OCI-LY3 (cell line): ENCODE results near the gene PI4KB.

Source experiments
- H2AFZ ChIP-seq: fragments of 200-600, 300-600 bp; shearing (Covaris generic); 2 replicates; pipeline ENCODE4 v1.6.0; 2014; ENCODE audit warnings: antibody characterized with exemption, low read depth, low read length
- H3K27ac ChIP-seq: fragments of 200-600, 300-600 bp; sonication (generic); 2 replicates; pipeline ENCODE4 v1.5.1; 2014; ENCODE audit warnings: mild to moderate bottlenecking, low read length, moderate library complexity, mixed read lengths
- H3K27me3 ChIP-seq: fragments of 200-600, 300-600 bp; sonication (generic); 2 replicates; pipeline ENCODE4 v1.6.1; 2014; ENCODE audit warnings: low read depth, low read length, mixed read lengths
- H3K36me3 ChIP-seq: fragments of 200-600, 300-600 bp; sonication (generic); replicated peaks from 2 replicates; pipeline ENCODE3; 2014; ENCODE audit warnings: low read depth, low read length, mixed read lengths
- H3K4me1 ChIP-seq: fragments of 300-600, 200-600 bp; sonication (generic); 2 replicates; pipeline ENCODE4 v1.6.1; 2014; ENCODE audit warnings: low read length, mixed read lengths
- H3K4me2 ChIP-seq: fragments of 200-600, 300-600 bp; sonication (generic); 2 replicates; pipeline ENCODE4 v1.6.1; 2014; ENCODE audit warnings: low read length, mixed read lengths
- H3K4me3 ChIP-seq: fragments of 300-600, 200-600 bp; sonication (generic); 2 replicates; pipeline ENCODE4 v1.5.1; 2014; ENCODE audit warnings: antibody characterized with exemption, mild to moderate bottlenecking, low read length, moderate library complexity
- H3K79me2 ChIP-seq: fragments of 300-600, 200-600 bp; shearing (Covaris generic); 2 replicates; pipeline ENCODE4 v1.6.1; 2014; ENCODE audit warnings: mild to moderate bottlenecking, low read length, mixed read lengths
- H3K9ac ChIP-seq: fragments of 300-600, 200-600 bp; shearing (Covaris generic); 2 replicates; pipeline ENCODE4 v1.6.0; 2014; ENCODE audit warnings: mild to moderate bottlenecking, low read length, moderate library complexity
- H3K9me3 ChIP-seq: fragments of 200-600, 300-600 bp; shearing (Covaris generic); 2 replicates; pipeline ENCODE4 v1.6.1; 2014; ENCODE audit warnings: low read length, mixed read lengths; ENCODE audit not compliant: insufficient read depth
- H4K20me1 ChIP-seq: fragments of 200-600, 300-600 bp; sonication (generic); 2 replicates; pipeline ENCODE4 v1.6.1; 2016; ENCODE audit warnings: low read length, mixed read lengths; ENCODE audit not compliant: insufficient read depth
- EZH2phosphoT487 ChIP-seq: fragments of 200-600 bp; shearing (Covaris generic); IDR thresholded peaks from 2 replicates; pipeline ENCODE4 v1.6.1; 2018; ENCODE audit warnings: antibody characterized with exemption, mixed run types, low read depth
- TF ChIP-seq, protein P1 (sequence below): fragments of 200-600, 300-600 bp; sonication (generic); IDR thresholded peaks from 2 replicates; pipeline ENCODE4 v1.5.1; 2014; ENCODE audit warnings: antibody characterized with exemption, low read length, low read depth

PI4KB gene

DNA sequence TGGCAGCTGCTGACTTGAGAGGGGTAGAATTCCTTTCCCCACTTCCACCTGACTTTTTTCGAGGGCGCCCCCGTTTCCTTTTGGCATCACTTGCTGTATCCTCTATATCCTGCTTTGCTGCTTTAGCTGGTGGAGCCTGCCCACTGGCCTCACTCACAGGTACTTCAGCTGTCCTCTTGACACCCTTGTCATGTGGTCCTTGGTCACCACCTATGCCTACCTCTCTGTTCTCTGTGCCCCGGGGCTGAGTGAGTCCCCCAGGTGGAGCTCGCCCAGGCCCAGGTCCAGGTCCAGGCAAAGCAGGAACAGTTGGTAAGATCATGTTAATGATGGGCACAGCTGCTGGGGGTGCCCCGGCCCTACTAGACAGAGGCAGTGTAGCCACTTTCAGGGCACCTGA is 15.4 kb upstream of the PI4KB start:
- H3K27ac ChIP-seq: no peak overlapping the region
- TF ChIP-seq EZH2phosphoT487: no peak
- TF ChIP-seq, protein P1, sequence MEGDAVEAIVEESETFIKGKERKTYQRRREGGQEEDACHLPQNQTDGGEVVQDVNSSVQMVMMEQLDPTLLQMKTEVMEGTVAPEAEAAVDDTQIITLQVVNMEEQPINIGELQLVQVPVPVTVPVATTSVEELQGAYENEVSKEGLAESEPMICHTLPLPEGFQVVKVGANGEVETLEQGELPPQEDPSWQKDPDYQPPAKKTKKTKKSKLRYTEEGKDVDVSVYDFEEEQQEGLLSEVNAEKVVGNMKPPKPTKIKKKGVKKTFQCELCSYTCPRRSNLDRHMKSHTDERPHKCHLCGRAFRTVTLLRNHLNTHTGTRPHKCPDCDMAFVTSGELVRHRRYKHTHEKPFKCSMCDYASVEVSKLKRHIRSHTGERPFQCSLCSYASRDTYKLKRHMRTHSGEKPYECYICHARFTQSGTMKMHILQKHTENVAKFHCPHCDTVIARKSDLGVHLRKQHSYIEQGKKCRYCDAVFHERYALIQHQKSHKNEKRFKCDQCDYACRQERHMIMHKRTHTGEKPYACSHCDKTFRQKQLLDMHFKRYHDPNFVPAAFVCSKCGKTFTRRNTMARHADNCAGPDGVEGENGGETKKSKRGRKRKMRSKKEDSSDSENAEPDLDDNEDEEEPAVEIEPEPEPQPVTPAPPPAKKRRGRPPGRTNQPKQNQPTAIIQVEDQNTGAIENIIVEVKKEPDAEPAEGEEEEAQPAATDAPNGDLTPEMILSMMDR: no peak
- no peak overlapping the region for H3K4me2 ChIP-seq

DNA sequence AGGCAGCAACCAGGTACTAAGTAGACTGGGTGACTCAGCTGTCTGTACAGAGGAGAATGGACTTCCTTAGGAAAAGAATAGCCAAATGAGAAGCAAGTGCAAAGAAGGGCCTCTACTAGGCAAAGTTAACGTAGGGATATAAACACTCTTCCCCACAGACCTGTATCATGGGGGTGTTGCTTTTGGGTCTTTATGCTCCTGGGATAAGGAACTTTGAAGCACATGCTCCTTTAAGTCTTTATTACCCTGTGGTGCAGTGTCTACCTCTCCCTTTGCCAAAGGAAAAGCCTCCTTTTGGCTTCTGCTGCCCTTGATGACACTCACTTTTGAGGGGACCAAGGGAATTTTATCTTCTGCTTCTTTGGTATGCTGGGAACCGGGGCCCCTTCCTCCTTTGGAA is 14.8 kb upstream of the PI4KB start:
- Histone ChIP-seq H3K79me2 (peaks cover 29% of the 10 kb centered on the region), H3K9ac (no peak overlapping the region), H3K4me3 (no peak overlapping the region), H4K20me1 (no peaks in the 10 kb centered on the region), H3K27me3 (no peaks in the 10 kb centered on the region), H3K4me1 (peaks cover 17% of the 10 kb centered on the region), H3K27ac (peak overlapping the region; percentile 52; the same call in 1 of the 2 replicates), H3K36me3 (peaks cover 58% of the 10 kb centered on the region), H2AFZ (no peak overlapping the region), H3K4me2 (no peak overlapping the region), H3K9me3 (no peaks in the 10 kb centered on the region)
- TF ChIP-seq, protein P1: no peak
- no peak for TF ChIP-seq EZH2phosphoT487

More for the DNA sequence above, 15.4 kb upstream of the PI4KB start:
- no peak overlapping the region for H2AFZ ChIP-seq
- H3K27me3 ChIP-seq: no peaks in the 10 kb centered on the region
- H4K20me1 ChIP-seq: no peaks in the 10 kb centered on the region
- peaks cover 58% of the 10 kb centered on the region for H3K36me3 ChIP-seq
- no peak overlapping the region for H3K9ac ChIP-seq
- no peak overlapping the region for H3K4me3 ChIP-seq
- H3K9me3 ChIP-seq: no peaks in the 10 kb centered on the region
- H3K4me1 ChIP-seq: peaks cover 18% of the 10 kb centered on the region
- peaks cover 29% of the 10 kb centered on the region for H3K79me2 ChIP-seq

DNA sequence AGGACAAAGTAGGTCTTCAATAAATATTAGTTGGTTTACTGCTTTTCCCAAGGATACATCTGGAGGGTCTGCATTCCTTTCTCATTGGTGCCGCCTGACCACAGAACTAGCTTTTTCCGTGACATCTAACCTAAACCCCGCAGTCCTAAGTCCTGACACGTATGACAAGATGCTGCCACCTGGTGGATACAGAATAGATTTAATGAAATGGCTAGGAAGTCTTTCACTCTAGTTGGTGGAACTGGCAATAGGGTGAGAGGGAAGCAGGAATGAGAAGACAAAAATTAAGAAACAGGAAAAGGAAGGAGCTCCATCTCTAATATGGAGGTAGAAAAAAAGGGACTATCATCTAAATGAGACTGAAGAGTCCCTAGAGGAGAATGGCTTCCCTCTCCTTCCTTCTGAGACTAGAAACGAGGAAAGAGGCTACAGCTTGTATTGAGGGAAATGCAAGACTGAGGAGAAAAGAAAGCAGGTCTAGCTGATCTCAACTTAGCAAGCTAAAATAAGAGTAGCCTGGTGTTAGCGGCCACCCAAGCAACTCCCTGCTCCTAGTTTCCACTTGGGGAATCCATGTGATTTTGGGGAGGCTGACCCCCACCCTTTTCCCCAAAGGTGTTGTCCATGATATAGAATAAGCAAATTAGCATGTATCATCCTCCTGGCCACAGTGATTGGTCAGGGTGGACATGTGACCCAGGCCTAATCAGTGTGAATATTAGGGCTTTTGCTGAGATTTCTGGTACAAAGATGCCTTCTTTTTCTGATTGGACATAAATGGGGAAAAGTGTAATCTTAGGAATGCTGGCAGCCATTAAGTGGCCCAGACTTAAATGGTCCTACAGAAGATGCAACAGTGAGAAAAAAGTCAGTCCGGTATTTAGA is 13.9 kb upstream of the PI4KB start:
- H2AFZ ChIP-seq: no peak overlapping the region
- H3K27me3 ChIP-seq: no peaks in the 10 kb centered on the region
- no peaks in the 10 kb centered on the region for H4K20me1 ChIP-seq
- H3K79me2 ChIP-seq: peaks cover 24% of the 10 kb centered on the region
- no peak for TF ChIP-seq EZH2phosphoT487
- TF ChIP-seq, protein P1: peak; percentile 92
- no peak overlapping the region for H3K4me3 ChIP-seq
- H3K9ac ChIP-seq: no peak overlapping the region
- peaks cover 61% of the 10 kb centered on the region for H3K36me3 ChIP-seq
- no peaks in the 10 kb centered on the region for H3K9me3 ChIP-seq
- peak overlapping the region; percentile 52 for H3K27ac ChIP-seq
- H3K4me2 ChIP-seq: peak overlapping the region; percentile 21
- peaks cover 17% of the 10 kb centered on the region for H3K4me1 ChIP-seq

DNA sequence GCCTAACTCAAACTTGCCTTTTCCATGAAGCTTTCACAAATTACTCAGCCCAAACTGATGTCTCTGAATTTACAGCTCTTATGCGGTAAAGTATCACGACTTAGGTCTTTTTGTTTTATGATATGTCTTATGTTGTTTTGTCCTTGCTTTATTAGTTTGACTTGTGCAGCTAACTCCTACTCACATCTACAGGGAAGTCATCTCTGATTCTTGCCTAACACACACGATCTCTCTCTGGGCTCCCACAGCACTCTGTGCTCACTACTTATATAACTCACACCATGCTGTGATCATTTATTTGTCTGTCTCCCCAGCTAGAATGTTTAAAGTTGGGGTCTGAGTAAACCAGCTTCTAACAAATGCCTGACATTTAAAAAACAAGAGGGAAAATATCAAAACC is 9.3 kb upstream of the PI4KB start:
- H3K27me3 ChIP-seq: no peaks in the 10 kb centered on the region
- no peaks in the 10 kb centered on the region for H3K79me2 ChIP-seq
- H3K9me3 ChIP-seq: no peaks in the 10 kb centered on the region
- no peak overlapping the region for H3K27ac ChIP-seq
- no peak overlapping the region for H3K4me2 ChIP-seq
- TF ChIP-seq, protein P1: no peak
- TF ChIP-seq EZH2phosphoT487: no peak
- peaks cover 19% of the 10 kb centered on the region for H3K36me3 ChIP-seq
- H3K4me3 ChIP-seq: no peak overlapping the region
- no peak overlapping the region for H3K9ac ChIP-seq
- H4K20me1 ChIP-seq: no peaks in the 10 kb centered on the region
- no peak overlapping the region for H2AFZ ChIP-seq
- H3K4me1 ChIP-seq: peaks cover under 1% of the 10 kb centered on the region; the same call in 1 of the 2 replicates
